Left renal pelvis (tissue), 4 donors: Measurements from ENCODE around the gene AP1M2. TPM values are rescaled to one million over a fixed set of nuclear protein-coding genes. Genes with fewer than 3 reads are reported as not detected.
"Not testable (repeated sequence)": the region's sequence is repeated elsewhere in the genome, so short reads cannot be mapped to it uniquely, and the experiment has no call there.

ENCODE experiments used
- DNase-seq, 4 donors: peaks; one replicate each; pipeline ENCODE4 v3.0.0-alpha.2; 2013; ENCODE audit warnings: low read depth in 4 of 4, low spot score in 3 of 4
- polyA plus RNA-seq, 4 donors: library from polyadenylated mRNA; unstranded; fragments of 120-200 nt; gene quantifications; one replicate each; pipeline ENCODE4 v1.2.1, GENCODE V29; 2013; ENCODE audit not compliant: insufficient read length in 4 of 4

AP1M2 gene
- polyA plus RNA-seq, 4 donors, result 1.7 to 60.2 (median 43.2) TPM

GRCh38 chr19:10543420-10544241, 43.5 kb downstream of the AP1M2 start, which contains the start of gene ATG4D:
Gene ATG4D, plus strand, starts transcription at chr19:10543904. Its CDS starts 187 bp downstream, at chr19:10544091.
- DNase-seq, result no peak

GRCh38 chr19:10543059-10543419, 44.1 kb downstream of the AP1M2 start:
- DNase-seq, result no peak

DNA sequence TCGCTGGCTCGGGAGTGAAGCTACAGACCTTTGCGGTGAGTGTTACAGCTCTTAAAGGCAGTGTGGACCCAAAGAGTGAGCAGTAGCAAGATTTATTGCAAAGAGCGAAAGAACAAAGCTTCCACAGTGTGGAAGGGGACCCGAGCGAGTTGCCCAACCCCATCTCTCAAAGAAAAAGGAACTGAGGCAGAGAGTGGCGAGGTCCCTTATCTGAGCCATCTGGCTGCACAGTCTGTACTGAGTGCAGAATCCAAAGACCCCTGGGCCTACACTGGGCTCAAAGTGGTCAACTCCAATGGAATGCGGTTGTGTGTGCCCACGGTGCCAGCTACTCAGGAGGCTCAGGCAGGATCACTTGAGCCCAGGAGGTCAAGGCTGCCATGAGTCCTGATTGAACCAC, 48.1 kb downstream of the AP1M2 start:
- not testable (repeated sequence) for DNase-seq

GRCh38 chr19:10538204-10538983, 48.7 kb downstream of the AP1M2 start:
- no peak for DNase-seq

GRCh38 chr19:10537668-10538067, 49.4 kb downstream of the AP1M2 start:
- DNase-seq, result no peak

DNA sequence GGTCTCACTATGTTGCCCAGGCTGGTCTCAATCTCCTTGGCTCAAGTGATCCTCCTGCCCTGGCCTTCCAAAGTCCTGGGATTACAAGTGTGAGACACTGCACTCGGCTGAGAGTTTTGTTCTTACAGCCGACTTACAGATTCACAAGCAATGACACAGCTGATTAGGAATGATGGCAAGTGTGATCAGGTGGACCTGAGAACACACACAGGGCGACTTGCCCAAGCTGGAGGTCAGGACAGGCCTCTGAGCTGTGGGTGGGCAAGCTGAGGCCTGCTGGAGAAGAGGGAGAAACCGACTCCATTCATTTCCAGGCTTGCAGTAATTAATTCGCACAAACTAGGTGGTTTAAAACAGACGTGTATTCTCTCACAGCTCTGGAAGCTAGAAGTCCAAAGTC, 51.5 kb downstream of the AP1M2 start:
- DNase-seq, result no peak

DNA sequence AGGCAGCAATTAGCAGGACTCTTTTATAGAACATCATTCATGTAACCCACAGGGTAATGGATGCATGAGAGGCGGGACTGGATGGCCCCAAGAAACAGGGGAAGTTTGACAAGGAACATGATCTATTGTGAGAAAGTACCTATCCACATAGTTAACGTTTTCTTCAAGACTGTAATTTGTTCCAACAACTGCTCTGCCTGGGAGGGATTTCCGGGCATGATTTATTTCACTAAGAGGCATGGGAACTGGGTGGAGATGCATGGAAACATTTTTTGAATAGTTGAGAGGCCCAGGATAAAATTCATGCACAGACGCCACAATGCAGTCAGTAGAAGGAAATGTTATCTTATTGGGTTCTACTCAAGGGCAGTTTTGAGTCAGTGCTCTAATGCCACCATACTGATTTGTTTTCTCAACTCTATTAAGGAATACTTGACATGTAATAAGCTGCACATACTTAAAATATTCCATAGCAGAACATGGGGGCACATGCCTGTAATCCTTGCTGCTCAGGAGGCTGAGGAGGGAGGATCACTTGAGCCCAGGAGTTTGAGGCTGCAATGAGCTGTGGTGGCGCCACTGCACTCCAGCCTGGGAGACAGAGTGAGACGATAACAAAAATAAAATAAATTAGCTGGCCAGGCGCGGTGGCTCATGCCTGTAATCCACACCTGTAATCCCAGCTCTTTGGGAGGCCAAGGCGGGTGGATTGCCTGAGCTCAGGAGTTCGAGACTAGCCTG, 53.3 kb downstream of the AP1M2 start:
- no peak for DNase-seq

- no peak for DNase-seq
Observed at GRCh38 chr19:10532457-10532856, 54.7 kb downstream of the AP1M2 start.

DNA sequence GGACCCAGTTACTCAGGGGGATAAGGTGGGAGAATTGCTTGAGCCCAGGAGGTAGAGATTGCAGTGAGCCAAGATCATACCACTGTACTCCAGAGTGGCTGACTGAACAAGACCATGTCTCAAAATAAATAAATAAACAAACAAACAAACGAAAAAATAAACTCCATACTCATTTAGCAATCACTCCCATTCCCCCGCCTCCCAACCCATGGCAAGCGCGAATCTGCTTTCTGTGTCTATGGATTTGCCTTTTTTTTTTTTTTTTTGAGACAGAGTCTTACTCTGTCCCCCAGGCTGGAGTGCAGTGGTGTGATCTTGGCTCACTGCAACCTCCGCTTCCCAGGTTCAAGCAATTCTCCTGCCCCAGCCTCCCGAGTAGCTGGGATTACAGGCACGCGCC, 60.2 kb downstream of the AP1M2 start:
- DNase-seq, result not testable (repeated sequence)

- DNase-seq, result no peak
Observed at GRCh38 chr19:10525636-10526035, 61.5 kb downstream of the AP1M2 start.

- DNase-seq, result no peak
Observed at GRCh38 chr19:10523135-10523636, 63.9 kb downstream of the AP1M2 start.

Other genes with a start within 250 kb of the AP1M2 start
- gene ICAM3, start 247.7 kb downstream of the AP1M2 start, polyA plus RNA-seq, result 1 to 10 TPM; 6.6 to 9.4 (median 9.0) TPM
- gene TYK2, start 206.7 kb downstream of the AP1M2 start, polyA plus RNA-seq, result 100 to 1,000 TPM; 102 to 170 (median 113) TPM
- gene CDC37, start 183.8 kb downstream of the AP1M2 start, polyA plus RNA-seq, result 100 to 1,000 TPM; 106 to 172 (median 139) TPM
- gene PDE4A, start 166.8 kb downstream of the AP1M2 start, polyA plus RNA-seq, result 1 to 10 TPM; 2.1 to 4.2 (median 2.8) TPM
- 10 to 100 TPM; 71.2 to 77.2 (median 74.1) TPM for gene KEAP1, start 84.0 kb downstream of the AP1M2 start, polyA plus RNA-seq
- gene S1PR5, start 69.9 kb downstream of the AP1M2 start, polyA plus RNA-seq, result 1 to 10 TPM; 1.5 to 1.9 (median 1.6) TPM
- gene ATG4D, start 43.4 kb downstream of the AP1M2 start, polyA plus RNA-seq, result 10 to 100 TPM; 17.1 to 37.0 (median 27.8) TPM
- gene KRI1, start 21.3 kb downstream of the AP1M2 start, polyA plus RNA-seq, result 10 to 100 TPM; 26.1 to 39.2 (median 33.6) TPM
- gene CDKN2D, start 18.3 kb downstream of the AP1M2 start, polyA plus RNA-seq, result 10 to 100 TPM in 3 of 4 donors, 1 to 10 TPM in 1; 8.6 to 25.4 (median 10.6) TPM
- gene SLC44A2, start 38.2 kb upstream of the AP1M2 start, polyA plus RNA-seq, result 100 to 1,000 TPM; 134 to 211 (median 197) TPM
- 100 to 1,000 TPM; 209 to 347 (median 284) TPM for gene ILF3, start 67.0 kb upstream of the AP1M2 start, polyA plus RNA-seq
- gene QTRT1, start 114.1 kb upstream of the AP1M2 start, polyA plus RNA-seq, result 10 to 100 TPM; 37.0 to 80.4 (median 42.7) TPM
- gene DNM2, start 130.8 kb upstream of the AP1M2 start, polyA plus RNA-seq, result 100 to 1,000 TPM in 3 of 4 donors, 10 to 100 TPM in 1; 68.8 to 166 (median 125) TPM
- 10 to 100 TPM; 42.8 to 57.6 (median 48.4) TPM for gene TMED1, start 248.9 kb upstream of the AP1M2 start, polyA plus RNA-seq